Common myeloid progenitor, CD34-positive (primary cell): ENCODE data around the gene CACNA1D.

Source experiments
- CTCF ChIA-PET: fragments of 350-600 bp; sonication (Branson Sonifier 250); formaldehyde crosslinking; loops from one replicate; lab custom pipeline; 2021; ENCODE audit warnings: antibody characterized with exemption; lab: Charles Lee
- POLR2A ChIA-PET: fragments of 350-600 bp; sonication (Branson Sonifier 250); formaldehyde crosslinking; loops from one replicate; lab custom pipeline; 2021; ENCODE audit warnings: antibody characterized with exemption; lab: Charles Lee
- DNase-seq, 3 donors: peaks; one replicate each; pipeline versions ENCODE4 v3.0.0 to v3.0.0-alpha.2; 2013
- H3K27ac ChIP-seq, 2 experiments: 1 replicate in 1 of 2; 2 replicates in 1 of 2; pipeline ENCODE4 v1.7.0; 2013; ENCODE audit warnings: inconsistent platforms in 2 of 2, low read length in 2 of 2, mild to moderate bottlenecking in 2 of 2, low read depth in 1 of 2, moderate library complexity in 1 of 2; ENCODE audit not compliant: severe bottlenecking in 2 of 2, insufficient read depth in 1 of 2, poor library complexity in 1 of 2
- H3K27me3 ChIP-seq, 5 experiments: replicated peaks in 2 of 5; 1 replicate in 3 of 5; 2 replicates in 2 of 5; pipeline versions ENCODE4 v1.6.1 to v1.7.0; 2013; ENCODE audit warnings: low read length in 4 of 5, mild to moderate bottlenecking in 2 of 5, moderate library complexity in 2 of 5, inconsistent platforms in 1 of 5; ENCODE audit not compliant: insufficient read depth in 5 of 5, control insufficient read depth in 4 of 5
- H3K36me3 ChIP-seq, 4 experiments: 1 replicate in 2 of 4; 2 replicates in 2 of 4; pipeline versions ENCODE4 v1.6.1 to v1.7.0; 2013; ENCODE audit warnings: low read length in 3 of 4, control low read depth in 1 of 4, mild to moderate bottlenecking in 1 of 4; ENCODE audit not compliant: control insufficient read depth in 4 of 4, insufficient read depth in 4 of 4
- H3K4me1 ChIP-seq, 4 experiments: 1 replicate in 3 of 4; 2 replicates in 1 of 4; pipeline versions ENCODE4 v1.6.1 to v1.7.1; 2013; ENCODE audit warnings: low read length in 3 of 4, mild to moderate bottlenecking in 3 of 4, control low read depth in 1 of 4, inconsistent platforms in 1 of 4, moderate library complexity in 1 of 4; ENCODE audit not compliant: control insufficient read depth in 4 of 4, insufficient read depth in 4 of 4; ENCODE audit errors: control extremely low read depth in 1 of 4
- H3K4me3 ChIP-seq, 7 experiments: 1 replicate in 4 of 7; 2 replicates in 3 of 7; pipeline versions ENCODE4 v1.5.1 to v1.7.0; 2013; ENCODE audit warnings: mild to moderate bottlenecking in 7 of 7, low read length in 6 of 7, moderate library complexity in 6 of 7, inconsistent platforms in 2 of 7, low read depth in 2 of 7, control low read depth in 1 of 7; ENCODE audit not compliant: insufficient read depth in 4 of 7, control insufficient read depth in 1 of 7; ENCODE audit errors: extremely low read depth in 1 of 7
- H3K9me3 ChIP-seq, 5 experiments: 1 replicate in 4 of 5; 2 replicates in 1 of 5; pipeline versions ENCODE4 v1.6.1 to v1.7.1; 2013; ENCODE audit warnings: low read length in 4 of 5, mild to moderate bottlenecking in 2 of 5, inconsistent platforms in 1 of 5, low read depth in 1 of 5, moderate library complexity in 1 of 5; ENCODE audit not compliant: control insufficient read depth in 4 of 5, insufficient read depth in 2 of 5; ENCODE audit errors: control extremely low read depth in 1 of 5
- WGBS: methylation state at CpG from one replicate; pipeline ENCODE4 v1.1.5; 2013; ENCODE audit not compliant: insufficient coverage; 5-methylcytosine and 5-hydroxymethylcytosine counted together

Gene CACNA1D

DNA sequence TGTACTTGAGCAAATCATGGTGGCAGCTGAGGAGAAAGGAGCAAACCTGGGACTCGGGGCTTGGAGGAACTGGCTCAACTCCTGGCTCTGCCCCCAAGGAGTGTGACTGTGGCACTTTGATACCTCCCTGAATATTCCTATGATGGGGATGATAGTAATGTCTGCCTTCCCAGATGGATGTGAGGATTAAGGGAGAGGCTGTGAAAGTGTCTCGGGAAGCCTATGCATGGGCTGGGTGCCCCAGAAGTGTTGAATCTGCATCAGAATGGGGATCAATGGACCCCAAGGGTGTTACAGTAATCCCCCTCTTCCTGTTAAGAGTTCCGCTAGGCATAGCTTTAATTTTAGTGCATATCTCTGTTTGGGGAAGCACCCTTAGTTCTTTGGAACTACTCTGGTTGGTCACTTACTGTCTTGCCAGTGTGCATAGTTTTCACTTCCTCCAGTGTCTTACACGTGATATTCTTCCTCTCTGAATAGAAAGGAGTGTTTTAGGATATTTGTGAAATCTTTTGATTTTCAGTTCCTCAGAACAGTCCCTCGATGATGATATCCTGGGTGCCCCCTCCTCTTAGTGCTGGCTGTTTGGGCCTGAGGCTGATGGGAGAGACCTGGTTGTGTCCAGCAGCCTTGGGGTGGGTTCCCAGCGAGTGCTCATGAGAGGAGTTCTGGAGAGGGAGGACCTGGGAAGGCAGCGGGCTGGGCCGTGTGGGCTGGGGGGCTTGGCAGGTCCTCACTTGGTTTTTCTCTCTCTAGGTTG lies 254.3 kb downstream of the CACNA1D start:
- no peak overlapping the region for H3K27ac ChIP-seq
- H3K27me3 ChIP-seq = peaks cover 0 to 3% (median 0%) of the 10 kb centered on the region in 5 experiments
- ChIA-PET POLR2A (no interaction called here), CTCF (no interaction called here)
- WGBS = 96% methylated on average over 4 of the region's 8 CpGs
- no peak overlapping the region for H3K4me3 ChIP-seq
- no peaks in the 10 kb centered on the region for H3K9me3 ChIP-seq
- peaks cover under 1 to 12% (median 3%) of the 10 kb centered on the region in 4 experiments for H3K4me1 ChIP-seq
- H3K36me3 ChIP-seq = no peaks in the 10 kb centered on the region
- DNase-seq = no peak

GRCh38 chr3:53749448-53749847 lies 255.0 kb downstream of the CACNA1D start:
- POLR2A ChIA-PET = no interaction called here
- Histone ChIP-seq H3K36me3 (no peaks in the 10 kb centered on the region), H3K4me3 (no peak overlapping the region), H3K4me1 (peaks cover 3 to 17% (median 11%) of the 10 kb centered on the region in 4 experiments), H3K9me3 (no peaks in the 10 kb centered on the region), H3K27me3 (peaks cover 0 to 3% (median 0%) of the 10 kb centered on the region in 5 experiments), H3K27ac (no peak overlapping the region)
- 98% methylated on average over 5 of the region's 5 CpGs for whole genome bisulfite sequencing
- DNase-seq = no peak
- CTCF ChIA-PET = no interaction called here

GRCh38 chr3:53750253-53751210 lies 256.1 kb downstream of the CACNA1D start:
- no peaks in the 10 kb centered on the region for H3K9me3 ChIP-seq
- CTCF ChIA-PET = interaction anchor here (0.7 kb wide), 1 partner anchor 373 kb away, joined by 3 read pairs; no protein-coding TSS in a partner anchor
- 97% methylated on average over 17 of the region's 17 CpGs for WGBS
- H3K4me1 ChIP-seq = peaks cover 3 to 17% (median 11%) of the 10 kb centered on the region in 4 experiments
- H3K27me3 ChIP-seq = peaks cover 0 to 4% (median 3%) of the 10 kb centered on the region in 5 experiments
- H3K27ac ChIP-seq = no peak overlapping the region
- no peaks in the 10 kb centered on the region for H3K36me3 ChIP-seq
- no peak for DNase-seq
- POLR2A ChIA-PET = no interaction called here
- no peak overlapping the region for H3K4me3 ChIP-seq

DNA sequence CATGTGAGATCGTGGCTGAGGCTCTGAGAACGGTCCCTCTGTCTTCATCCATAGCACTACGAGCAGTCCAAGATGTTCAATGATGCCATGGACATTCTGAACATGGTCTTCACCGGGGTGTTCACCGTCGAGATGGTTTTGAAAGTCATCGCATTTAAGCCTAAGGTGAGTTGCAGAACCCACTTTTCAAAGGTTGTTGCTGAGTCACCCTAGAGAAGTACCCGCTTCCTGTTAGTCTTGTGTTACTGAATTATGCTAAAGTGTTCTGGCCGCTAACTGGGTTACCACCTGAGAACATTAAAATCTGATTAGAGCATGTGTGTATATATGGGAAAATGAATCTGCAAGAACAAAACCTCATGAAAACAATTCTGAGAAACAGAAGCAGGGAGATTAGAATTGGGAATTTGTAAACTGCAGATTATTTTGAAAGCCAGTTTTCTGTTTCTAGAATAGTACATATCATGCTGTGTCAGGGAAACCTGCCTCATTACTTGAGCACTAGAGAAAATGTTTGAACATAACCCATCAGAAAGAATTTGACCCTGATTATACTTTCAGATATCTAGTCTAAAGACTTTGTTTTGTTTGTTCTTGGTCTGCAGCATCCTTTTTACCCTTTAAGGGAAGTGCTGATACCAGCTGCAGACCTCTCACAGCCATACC lies 259.2 kb downstream of the CACNA1D start:
- peak; percentile 38 to 84 (median 77) for DNase-seq
- CTCF ChIA-PET = interaction anchor here (0.7 kb wide), 1 partner anchor 20 kb away, joined by 4 read pairs; no protein-coding TSS in a partner anchor
- peaks cover 0 to 7% (median 4%) of the 10 kb centered on the region in 5 experiments for H3K27me3 ChIP-seq
- H3K9me3 ChIP-seq = no peaks in the 10 kb centered on the region
- 20% methylated on average over 9 of the region's 9 CpGs for whole genome bisulfite sequencing
- H3K4me3 ChIP-seq = no peak overlapping the region
- POLR2A ChIA-PET = no interaction called here
- no peak overlapping the region for H3K27ac ChIP-seq
- no peaks in the 10 kb centered on the region for H3K36me3 ChIP-seq
- peaks cover 3 to 17% (median 11%) of the 10 kb centered on the region in 4 experiments for H3K4me1 ChIP-seq

GRCh38 chr3:53754325-53754724 lies 259.9 kb downstream of the CACNA1D start:
- H3K9me3 ChIP-seq = no peaks in the 10 kb centered on the region
- H3K27ac ChIP-seq = no peak overlapping the region
- H3K27me3 ChIP-seq = peaks cover 0 to 7% (median 4%) of the 10 kb centered on the region in 5 experiments
- no peak overlapping the region for H3K4me3 ChIP-seq
- no peak for DNase-seq
- H3K4me1 ChIP-seq = peaks cover 3 to 17% (median 11%) of the 10 kb centered on the region in 4 experiments
- 92% methylated on average over 5 of the region's 9 CpGs for WGBS
- CTCF ChIA-PET = interaction anchor here (0.7 kb wide), 1 partner anchor 20 kb away, joined by 4 read pairs; no protein-coding TSS in a partner anchor
- POLR2A ChIA-PET = no interaction called here
- no peaks in the 10 kb centered on the region for H3K36me3 ChIP-seq

- Histone ChIP-seq H3K9me3 (no peaks in the 10 kb centered on the region), H3K27ac (no peak overlapping the region), H3K27me3 (peaks cover 0 to 7% (median 2%) of the 10 kb centered on the region in 5 experiments), H3K4me3 (no peak overlapping the region), H3K4me1 (peaks cover under 1 to 7% (median 6%) of the 10 kb centered on the region in 4 experiments), H3K36me3 (no peaks in the 10 kb centered on the region)
- ChIA-PET POLR2A (no interaction called here), CTCF (no interaction called here)
- WGBS = 100% methylated on average over 2 of the region's 3 CpGs
- DNase-seq = no peak
These were observed 264.4 kb downstream of the CACNA1D start for GRCh38 chr3:53758846-53759245.
